ENCODE results near the gene NMT1.

The NMT1 gene

GRCh38 chr17:45096141-45096540, 35.0 kb downstream of the NMT1 start:
- in situ Hi-C loops (cut with HindIII; ENCODE audit: low pct_ligation_motif_present, low sequenced_read_pairs): no loop called here
- H3K4me3 ChIP-seq (ENCODE audit: low read depth, low read length): no peak overlapping the region
- H3K27me3 ChIP-seq (replicated peaks): no peaks in the 10 kb centered on the region
- no peak overlapping the region for H3K27ac ChIP-seq
- peak; percentile 75 for TF ChIP-seq CTCF (IDR thresholded peaks at IDR 0.05; ENCODE audit: low read depth, low read length, missing control alignments)
- peaks cover 77% of the 10 kb centered on the region for H3K36me3 ChIP-seq (replicated peaks)
- DNase-seq: peak; percentile 29

GRCh38 chr17:45096926-45097325, 35.8 kb downstream of the NMT1 start:
- Histone ChIP-seq H3K27ac (no peak overlapping the region), H3K4me3 (ENCODE audit: low read depth, low read length) (no peak overlapping the region), H3K36me3 (replicated peaks) (peaks cover 78% of the 10 kb centered on the region), H3K27me3 (replicated peaks) (no peaks in the 10 kb centered on the region)
- TF ChIP-seq CTCF (IDR thresholded peaks at IDR 0.05; ENCODE audit: low read depth, low read length, missing control alignments): no peak
- in situ Hi-C loops (cut with HindIII; ENCODE audit: low pct_ligation_motif_present, low sequenced_read_pairs): no loop called here
- DNase-seq: no peak

GRCh38 chr17:45098081-45098868, 37.2 kb downstream of the NMT1 start:
- no peak for TF ChIP-seq CTCF (IDR thresholded peaks at IDR 0.05; ENCODE audit: low read depth, low read length, missing control alignments)
- DNase-seq: no peak
- Histone ChIP-seq H3K4me3 (ENCODE audit: low read depth, low read length) (no peak overlapping the region), H3K27me3 (replicated peaks) (no peaks in the 10 kb centered on the region), H3K27ac (no peak overlapping the region), H3K36me3 (replicated peaks) (peaks cover 80% of the 10 kb centered on the region)
- in situ Hi-C loops (cut with HindIII; ENCODE audit: low pct_ligation_motif_present, low sequenced_read_pairs): no loop called here

GRCh38 chr17:45098869-45099616, 37.9 kb downstream of the NMT1 start:
- peak; percentile 60 for DNase-seq
- no peaks in the 10 kb centered on the region for H3K27me3 ChIP-seq (replicated peaks)
- in situ Hi-C loops (cut with HindIII; ENCODE audit: low pct_ligation_motif_present, low sequenced_read_pairs): no loop called here
- peaks cover 82% of the 10 kb centered on the region for H3K36me3 ChIP-seq (replicated peaks)
- no peak overlapping the region for H3K27ac ChIP-seq
- TF ChIP-seq CTCF (IDR thresholded peaks at IDR 0.05; ENCODE audit: low read depth, low read length, missing control alignments): peak; percentile 92
- no peak overlapping the region for H3K4me3 ChIP-seq (ENCODE audit: low read depth, low read length)

GRCh38 chr17:45101546-45101882, 40.4 kb downstream of the NMT1 start:
- no peaks in the 10 kb centered on the region for H3K27me3 ChIP-seq (replicated peaks)
- H3K27ac ChIP-seq: no peak overlapping the region
- H3K36me3 ChIP-seq (replicated peaks): peaks cover 83% of the 10 kb centered on the region
- no peak for TF ChIP-seq CTCF (IDR thresholded peaks at IDR 0.05; ENCODE audit: low read depth, low read length, missing control alignments)
- DNase-seq: no peak
- in situ Hi-C loops (cut with HindIII; ENCODE audit: low pct_ligation_motif_present, low sequenced_read_pairs): no loop called here
- no peak overlapping the region for H3K4me3 ChIP-seq (ENCODE audit: low read depth, low read length)

Measured in brain microvascular endothelial cell (primary cell).